ENCODE results near the gene CDK17.
"Not testable (repeated sequence)": the region's sequence is repeated elsewhere in the genome, so short reads cannot be mapped to it uniquely, and the experiment has no call there.

The CDK17 gene

DNA sequence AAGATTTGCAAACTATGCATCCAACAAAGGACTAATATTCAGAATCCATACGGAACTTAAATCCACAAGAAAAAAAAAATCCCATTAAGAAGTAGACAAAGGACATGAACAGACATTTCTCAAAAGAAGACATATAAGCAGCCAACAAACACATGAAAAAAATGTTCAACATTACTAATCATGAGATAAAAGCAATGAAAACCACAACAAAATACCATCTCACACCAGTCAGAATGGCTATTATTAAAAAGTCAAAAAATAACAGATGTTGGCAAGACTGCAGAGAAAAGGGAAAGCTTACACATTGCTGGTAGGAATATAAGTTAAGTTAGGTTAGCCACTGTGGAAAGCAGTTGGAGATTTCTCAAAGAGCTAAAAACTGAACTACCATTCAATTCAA is 16.2 kb downstream of the CDK17 start:
- no peak for DNase-seq

DNA sequence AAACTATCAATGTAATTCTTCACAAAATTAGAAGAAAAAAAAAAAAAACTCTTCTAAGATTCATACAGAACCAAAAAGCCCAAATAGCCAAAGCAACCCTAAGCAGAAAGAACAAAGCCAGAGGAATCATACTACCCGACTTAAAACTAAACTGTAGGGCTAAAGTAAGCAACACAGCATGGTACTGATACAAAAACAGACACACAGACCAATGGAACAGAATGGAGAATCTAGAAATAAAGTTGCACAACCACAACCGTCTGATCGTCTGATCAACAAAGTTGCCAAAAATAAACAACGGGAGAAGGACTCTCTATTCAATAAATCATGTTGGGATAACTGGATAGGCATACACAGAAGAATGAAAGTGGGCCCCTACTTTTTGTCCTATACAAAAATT is 16.9 kb downstream of the CDK17 start:
- DNase-seq, result no peak

GRCh38 chr12:96379743-96380142 is 20.5 kb downstream of the CDK17 start:
- not testable (repeated sequence) for DNase-seq

GRCh38 chr12:96378319-96378718 is 21.9 kb downstream of the CDK17 start:
- no peak for DNase-seq

DNA sequence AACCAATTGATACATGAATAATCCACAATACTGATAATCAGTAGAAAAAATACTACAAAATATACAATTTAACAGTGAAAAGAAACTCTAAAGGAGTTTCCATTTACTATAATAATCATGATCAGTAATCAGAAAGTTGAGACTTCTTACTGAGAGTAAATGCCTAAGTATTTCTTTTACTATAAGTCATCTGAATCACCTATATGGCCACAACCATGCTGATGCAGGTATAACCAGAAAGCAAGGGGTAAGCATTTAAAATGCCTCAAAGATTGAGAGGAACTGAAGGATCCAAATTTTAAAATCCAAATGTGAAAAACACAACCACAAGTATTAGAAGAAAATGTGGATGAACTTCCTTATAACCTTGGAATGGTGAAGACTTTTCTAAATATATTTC is 23.4 kb downstream of the CDK17 start:
- no peak for DNase-seq

DNA sequence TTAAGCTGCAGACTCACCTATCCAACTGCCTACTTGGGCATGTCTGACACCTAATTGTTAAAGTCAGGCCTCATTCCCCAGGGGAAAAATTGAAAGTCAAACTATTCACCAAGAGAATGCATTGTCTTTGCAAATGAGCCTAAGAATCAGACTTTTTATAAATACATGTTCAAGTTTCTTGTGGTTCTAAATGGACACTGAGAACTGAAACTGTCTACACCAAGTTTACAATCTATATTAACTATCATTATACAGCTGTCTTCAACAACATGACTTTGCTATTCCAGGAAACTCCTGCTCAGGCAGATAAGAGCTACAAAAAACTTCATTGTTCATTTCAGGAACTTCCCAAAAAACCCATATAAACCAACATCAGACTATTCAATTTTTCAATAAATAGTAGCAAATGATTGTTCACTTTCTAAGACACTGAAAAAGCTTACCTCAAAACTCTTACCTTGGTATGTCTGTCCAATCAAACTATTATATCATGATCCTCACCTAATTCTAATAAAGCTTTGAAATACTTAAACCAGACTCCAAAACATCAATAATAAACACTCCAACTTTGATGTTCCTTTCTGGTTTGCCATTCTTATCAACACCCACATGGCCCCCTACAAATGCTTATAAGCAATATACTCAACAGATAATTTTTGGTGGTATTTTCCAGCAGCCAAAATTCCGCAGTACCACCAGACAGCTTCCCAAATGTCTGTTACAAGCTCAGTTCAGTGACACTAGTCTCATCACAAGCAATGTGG is 24.2 kb downstream of the CDK17 start:
- no peak for DNase-seq

DNA sequence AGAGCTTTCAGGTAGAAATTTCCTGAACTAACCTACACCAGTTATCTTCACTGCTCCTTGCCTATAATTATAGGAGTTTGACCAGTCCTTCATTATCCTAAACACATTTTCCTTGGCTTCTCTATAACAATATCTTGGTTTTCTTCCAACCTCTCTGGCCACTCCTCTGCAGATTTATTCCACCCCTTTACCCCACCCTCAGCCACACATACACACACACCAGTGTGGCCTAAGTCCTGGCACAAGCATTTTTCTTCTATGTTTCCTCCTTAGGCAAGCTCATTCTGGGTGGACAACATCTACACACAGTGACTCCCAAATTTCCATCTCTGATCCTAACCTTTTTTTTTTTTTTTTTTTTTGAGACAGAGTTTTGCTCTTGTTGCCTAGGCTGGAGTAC is 25.1 kb downstream of the CDK17 start:
- no peak for DNase-seq

DNA sequence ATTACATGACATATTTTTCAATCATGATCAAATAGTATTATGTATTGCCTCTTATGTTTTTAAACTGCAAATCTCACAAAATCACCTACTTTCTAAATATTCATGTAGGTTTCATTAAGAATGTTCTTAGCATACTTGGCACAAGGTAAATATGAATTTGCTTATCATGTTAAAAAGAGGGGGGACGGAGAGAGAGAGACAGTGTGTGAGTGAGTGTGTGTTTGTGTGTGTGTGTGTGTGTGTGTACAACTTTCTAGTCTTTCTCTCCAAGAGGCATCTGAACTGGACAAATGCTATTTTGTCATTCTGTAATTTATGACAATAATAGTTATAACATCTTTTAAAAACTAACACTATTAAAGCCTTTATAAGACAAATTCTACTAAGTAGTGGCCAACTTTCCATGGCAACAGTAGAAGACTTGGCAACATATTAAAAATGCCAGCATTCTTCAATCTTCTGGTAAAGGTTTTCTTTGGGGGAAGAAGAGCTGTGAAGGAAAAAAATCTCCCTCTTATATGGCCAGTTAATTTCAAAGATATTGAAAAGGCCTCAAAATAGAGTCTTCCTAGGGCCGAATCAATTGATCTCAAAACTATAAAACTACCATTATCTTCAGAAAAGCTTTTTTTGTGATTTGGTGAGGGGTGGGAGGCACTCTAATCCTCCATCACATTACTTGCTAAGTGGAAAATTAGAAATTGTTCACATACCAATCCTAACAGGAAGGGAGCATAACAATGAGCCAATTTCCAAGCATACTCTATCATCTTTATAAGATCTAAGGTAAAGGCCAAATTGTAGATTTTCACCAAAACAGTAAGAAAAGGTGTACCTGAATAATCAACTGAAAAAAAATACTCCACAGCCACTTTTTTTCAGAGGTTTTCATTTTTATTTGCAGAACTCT is 28.2 kb downstream of the CDK17 start:
- DNase-seq, result no peak

DNA sequence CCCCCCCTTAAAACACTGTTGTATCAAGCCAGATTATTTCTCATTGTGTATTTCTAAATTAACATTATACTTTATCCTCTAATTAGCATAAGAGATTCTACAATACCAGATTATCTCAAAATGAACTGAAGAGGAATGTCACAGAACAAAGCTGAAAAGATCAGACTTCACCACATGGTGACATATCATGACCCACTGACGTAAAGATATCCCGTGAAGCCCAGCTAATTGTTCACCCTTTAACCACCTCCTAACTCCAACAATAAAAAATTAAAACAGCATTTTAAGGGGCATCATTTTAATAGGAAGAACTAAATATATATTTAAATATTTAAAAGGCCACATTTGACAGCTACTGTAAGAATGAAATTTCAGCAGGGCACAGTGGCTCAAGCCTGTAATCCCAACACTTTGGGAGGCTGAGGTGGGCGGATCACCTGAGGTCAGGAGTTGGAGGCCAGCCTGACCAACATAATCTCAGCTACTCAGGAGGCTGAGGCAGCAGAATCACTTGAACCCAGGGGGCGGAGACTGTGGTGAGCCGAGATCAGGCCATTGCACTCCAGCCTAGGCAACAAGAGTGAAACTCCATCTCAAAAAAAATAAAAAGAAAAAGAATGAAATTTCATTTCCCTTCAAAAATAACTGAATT is 29.0 kb downstream of the CDK17 start:
- no peak for DNase-seq

- no peak for DNase-seq
Observed at GRCh38 chr12:96368687-96369086, 31.6 kb downstream of the CDK17 start.

- DNase-seq, result no peak
Observed at GRCh38 chr12:96368233-96368632, 32.0 kb downstream of the CDK17 start.

GRCh38 chr12:96366381-96366654 is 33.9 kb downstream of the CDK17 start:
- DNase-seq, result no peak

- no peak for DNase-seq
Observed at GRCh38 chr12:96365604-96366380, 34.4 kb downstream of the CDK17 start.

GRCh38 chr12:96364092-96364700 is 36.0 kb downstream of the CDK17 start:
- no peak for DNase-seq

DNA sequence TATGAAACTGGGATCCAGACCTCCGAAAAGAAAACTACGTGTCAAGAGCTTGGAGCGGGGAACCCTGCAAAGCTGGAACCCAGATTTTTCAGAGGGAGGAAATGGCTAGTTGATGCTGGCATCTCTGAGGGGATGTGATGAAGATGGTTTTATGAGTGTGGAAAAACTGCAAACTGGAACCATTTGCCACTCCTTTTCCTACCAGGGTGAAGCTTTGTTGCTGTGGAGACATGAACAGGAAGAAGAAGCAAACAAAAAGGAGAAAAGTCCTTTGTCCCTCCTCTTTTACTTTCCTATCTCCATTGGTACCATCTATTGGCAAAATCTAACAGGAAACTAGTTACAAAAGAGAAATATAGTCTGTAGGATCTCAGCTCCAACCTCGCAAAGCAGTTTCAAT is 39.2 kb downstream of the CDK17 start:
- no peak for DNase-seq

DNA sequence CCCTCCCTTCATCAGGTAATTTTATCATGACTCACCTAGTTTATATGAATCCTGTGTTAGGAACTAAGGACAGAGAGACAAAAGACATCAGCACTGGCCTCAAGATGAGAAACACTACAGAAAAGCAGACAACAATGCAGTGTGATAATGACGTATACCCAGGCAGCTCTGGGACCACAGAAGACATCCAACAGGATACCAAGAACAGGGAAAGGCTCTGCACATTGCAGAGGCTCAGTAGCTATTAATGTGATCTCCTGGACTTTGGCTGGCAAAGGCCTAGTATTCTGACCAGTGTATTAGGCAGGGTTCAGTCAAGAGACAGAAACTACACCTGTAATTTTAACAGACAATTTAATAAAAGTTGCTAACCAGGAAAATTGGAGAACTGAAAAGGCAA is 39.7 kb downstream of the CDK17 start:
- no peak for DNase-seq

DNA sequence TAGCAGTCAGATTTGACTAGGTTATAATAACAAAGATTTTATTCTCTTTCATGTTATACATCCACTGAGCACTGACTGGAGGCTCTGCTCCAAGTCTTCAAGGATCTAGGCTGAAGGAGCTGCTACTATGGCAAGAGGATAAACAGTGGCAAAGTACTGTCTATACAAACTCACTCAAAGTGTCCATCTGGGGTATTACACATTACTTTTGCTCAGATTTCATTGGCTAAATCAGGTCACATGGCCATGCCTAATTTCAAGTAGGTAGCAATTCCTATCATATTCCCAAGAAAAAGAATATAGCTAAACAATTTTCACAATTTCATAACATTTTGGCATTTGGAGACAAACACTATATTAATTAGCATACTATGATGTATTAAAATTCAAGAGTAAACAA is 40.9 kb downstream of the CDK17 start:
- no peak for DNase-seq

- DNase-seq, result no peak
Observed at GRCh38 chr12:96356831-96357230, 43.4 kb downstream of the CDK17 start.

- DNase-seq, result no peak
Observed at GRCh38 chr12:96354844-96355534, 45.2 kb downstream of the CDK17 start.

DNA sequence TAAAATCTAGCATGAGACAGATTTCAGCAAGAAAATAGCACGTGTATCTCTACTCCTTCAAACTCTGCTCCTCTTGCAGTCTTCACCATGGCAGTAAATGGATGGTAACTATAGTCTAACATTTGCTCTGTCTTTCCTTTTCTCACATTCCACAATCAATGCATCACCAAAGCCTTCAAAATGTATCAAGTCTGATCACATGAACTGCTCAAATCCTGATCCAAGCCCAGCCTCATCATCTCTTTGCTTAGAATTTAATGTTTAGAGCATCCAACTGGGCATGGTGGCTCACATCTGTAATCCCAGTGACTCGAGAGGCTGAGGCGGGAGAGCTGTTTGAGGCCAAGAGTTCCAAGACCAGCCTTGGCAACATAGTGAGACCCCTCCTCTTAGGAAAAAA is 45.9 kb downstream of the CDK17 start:
- DNase-seq, result no peak

DNA sequence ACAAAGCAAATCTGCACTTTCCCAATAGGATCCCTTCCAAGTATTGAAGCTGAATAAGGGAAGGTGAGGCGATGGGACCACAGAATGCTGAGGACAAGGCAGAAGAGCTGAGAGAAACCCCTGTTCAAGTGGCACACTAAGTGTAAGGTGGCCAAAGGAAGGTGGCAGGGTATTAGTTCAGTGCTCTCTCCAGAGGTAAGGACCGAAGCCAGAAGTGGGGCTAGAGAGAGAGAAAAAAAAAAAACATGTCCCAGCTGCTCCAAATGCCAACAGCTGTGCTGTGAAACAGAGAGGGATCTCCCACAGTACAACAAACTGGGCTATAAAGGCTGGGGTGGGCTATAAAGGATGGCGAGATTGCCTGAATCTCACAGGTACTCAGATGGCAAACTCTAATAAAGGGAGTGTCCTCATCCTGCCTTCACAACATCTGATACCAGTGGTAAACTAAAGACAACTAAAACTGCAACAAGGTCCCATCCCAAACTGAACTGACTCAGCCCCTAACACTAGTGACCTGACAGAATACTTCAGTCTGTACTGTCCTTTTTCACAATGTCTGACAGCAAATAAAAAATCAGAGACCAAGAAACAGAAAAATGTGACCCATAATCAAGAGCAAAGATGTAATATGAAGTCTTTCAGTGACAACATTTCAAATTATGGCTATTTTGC is 47.9 kb downstream of the CDK17 start:
- no peak for DNase-seq

DNA sequence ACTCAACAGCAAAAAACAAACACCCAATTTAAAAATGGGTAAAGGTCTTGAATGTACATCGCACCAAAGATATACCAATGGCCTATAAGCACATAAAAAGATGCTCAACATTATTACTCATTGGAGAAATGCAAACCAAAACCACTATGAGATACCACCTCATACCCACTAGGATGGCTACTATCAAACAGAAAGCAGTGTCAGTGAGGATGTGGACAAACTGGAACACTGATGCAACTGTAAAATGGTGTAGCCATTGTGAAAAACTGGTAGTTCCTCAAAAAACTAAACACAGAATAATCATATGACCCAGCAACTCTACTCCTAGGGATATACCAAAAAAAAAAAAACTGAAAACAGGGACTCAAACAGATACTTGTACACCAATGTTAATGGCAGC is 49.3 kb downstream of the CDK17 start:
- DNase-seq, result no peak
